Measurements from ENCODE around the gene OBSCN. TPM values are rescaled to one million over a fixed set of nuclear protein-coding genes. Genes with fewer than 3 reads are reported as not detected.

The OBSCN gene
- total and polyA plus RNA-seq, 2 of the 4 experiments (the other 2 are of a cell fraction): 4.1 to 9.5 TPM

- dilution Hi-C loops (cut with HindIII; ENCODE audit: low sequenced_read_pairs, unreplicated experiment): no loop called here
- no peak overlapping the region for H3K27ac ChIP-seq (ENCODE audit: insufficient read depth, low read length)
- no peak overlapping the region for H3K18ac ChIP-seq (ENCODE audit: low read depth, low read length)
- H2AK9ac ChIP-seq (replicated peaks; ENCODE audit: low read depth, low read length, poor library complexity): peak overlapping the region; percentile 42
- H4K20me1 ChIP-seq (ENCODE audit: insufficient read depth, low read length): no peaks in the 10 kb centered on the region
- H2BK20ac ChIP-seq (ENCODE audit: low read depth, low read length): no peak overlapping the region
- H2AK5ac ChIP-seq (ENCODE audit: low read depth, low read length): no peak overlapping the region; the same call in 1 of the 2 replicates
- BruUV-seq (replicated peaks): no TSS peak
- in situ Hi-C loops (cut with MboI; ENCODE audit: low sequenced_read_pairs): no loop called here
- no peak overlapping the region for H3K14ac ChIP-seq (replicated peaks; ENCODE audit: low read depth, low read length)
- H3K9me3 ChIP-seq (ENCODE audit: control insufficient read depth, insufficient read depth, low read length): no peaks in the 10 kb centered on the region; the same call in 1 of the 2 replicates
- DNase-seq (no peak), ATAC-seq (ENCODE audit: low read depth) (no peak)
- ChIA-PET CTCF (no interaction called here), POLR2A (ENCODE audit: unreplicated experiment) (no interaction called here)
- H2AFZ ChIP-seq (replicated peaks; ENCODE audit: low read length, poor library complexity): no peak overlapping the region
- no peaks in the 10 kb centered on the region for H3K79me1 ChIP-seq (ENCODE audit: low read depth in 1 of 2, low read length in 2 of 2)
- H2BK5ac ChIP-seq (ENCODE audit: low read depth, low read length, poor library complexity, severe bottlenecking): no peak overlapping the region
- TF ChIP-seq USF2 (IDR thresholded peaks at IDR 0.05; ENCODE audit: low read depth, low read length) (no peak), RCOR1 (IDR thresholded peaks at IDR 0.05; ENCODE audit: insufficient replicate concordance, low read length) (no peak), RFX5 (IDR thresholded peaks at IDR 0.05; ENCODE audit: low read depth, low read length) (no peak), MAZ (IDR thresholded peaks at IDR 0.05; ENCODE audit: borderline replicate concordance, low read depth, low read length) (no peak), SMC3 (IDR thresholded peaks at IDR 0.05; ENCODE audit: low read depth, low read length) (no peak), CEBPB (IDR thresholded peaks at IDR 0.05; ENCODE audit: low read depth, low read length) (no peak), NFE2L2 (IDR thresholded peaks at IDR 0.05; ENCODE audit: low read depth, low read length) (no peak), FOS (IDR thresholded peaks at IDR 0.05; ENCODE audit: low read depth, low read length) (no peak), BHLHE40 (IDR thresholded peaks at IDR 0.05; ENCODE audit: low read depth, low read length) (no peak), POLR2A (IDR thresholded peaks at IDR 0.05; ENCODE audit: low read depth, low read length) (no peak), MAFK (IDR thresholded peaks at IDR 0.05; ENCODE audit: low read depth, low read length) (no peak)
- TF ChIP-seq, protein P1, sequence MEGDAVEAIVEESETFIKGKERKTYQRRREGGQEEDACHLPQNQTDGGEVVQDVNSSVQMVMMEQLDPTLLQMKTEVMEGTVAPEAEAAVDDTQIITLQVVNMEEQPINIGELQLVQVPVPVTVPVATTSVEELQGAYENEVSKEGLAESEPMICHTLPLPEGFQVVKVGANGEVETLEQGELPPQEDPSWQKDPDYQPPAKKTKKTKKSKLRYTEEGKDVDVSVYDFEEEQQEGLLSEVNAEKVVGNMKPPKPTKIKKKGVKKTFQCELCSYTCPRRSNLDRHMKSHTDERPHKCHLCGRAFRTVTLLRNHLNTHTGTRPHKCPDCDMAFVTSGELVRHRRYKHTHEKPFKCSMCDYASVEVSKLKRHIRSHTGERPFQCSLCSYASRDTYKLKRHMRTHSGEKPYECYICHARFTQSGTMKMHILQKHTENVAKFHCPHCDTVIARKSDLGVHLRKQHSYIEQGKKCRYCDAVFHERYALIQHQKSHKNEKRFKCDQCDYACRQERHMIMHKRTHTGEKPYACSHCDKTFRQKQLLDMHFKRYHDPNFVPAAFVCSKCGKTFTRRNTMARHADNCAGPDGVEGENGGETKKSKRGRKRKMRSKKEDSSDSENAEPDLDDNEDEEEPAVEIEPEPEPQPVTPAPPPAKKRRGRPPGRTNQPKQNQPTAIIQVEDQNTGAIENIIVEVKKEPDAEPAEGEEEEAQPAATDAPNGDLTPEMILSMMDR (conservative IDR thresholded peaks at IDR 0.05; ENCODE audit: low read depth, low read length): no peak
- H3K4me2 ChIP-seq (ENCODE audit: low read depth, low read length): no peak overlapping the region
- peaks cover 8% of the 10 kb centered on the region; the same call in 1 of the 2 replicates for H3K9me1 ChIP-seq (ENCODE audit: insufficient read depth, low read length)
- H4K8ac ChIP-seq (ENCODE audit: low read depth in 2 of 2, low read length in 2 of 2): no peak overlapping the region
- H2BK120ac ChIP-seq (ENCODE audit: low read depth, low read length): no peak overlapping the region
- no peak overlapping the region for H3K56ac ChIP-seq (ENCODE audit: extremely low read depth, insufficient read depth, low read length)
- intact Hi-C loops (cut with micrococcal nuclease): loop anchor here (5.0 kb wide), 2 partner anchors 80 to 150 kb away; a partner anchor contains a TSS
- H3K36me3 ChIP-seq (ENCODE audit: control insufficient read depth, insufficient read depth, low read length): peaks cover 3% of the 10 kb centered on the region; the same call in 1 of the 2 replicates
- no peak overlapping the region for H3K4ac ChIP-seq (ENCODE audit: low read depth, low read length)
- no peak overlapping the region for H4K91ac ChIP-seq (ENCODE audit: insufficient read depth, low read depth, low read length)
- peaks cover 18% of the 10 kb centered on the region; the same call in 1 of the 2 replicates for H3K4me1 ChIP-seq (ENCODE audit: control insufficient read depth, insufficient read depth, low read length)
- H3K23ac ChIP-seq (ENCODE audit: low read depth, low read length): no peak overlapping the region
- no peak overlapping the region for H4K5ac ChIP-seq (ENCODE audit: low read depth, low read length)
- no peak overlapping the region for H3K9ac ChIP-seq (ENCODE audit: low read depth, low read length)
- WGBS, 2 experiments (ENCODE audit: extremely low coverage in 2 of 2, insufficient read length in 1 of 2): 89% methylated on average over 3 of the region's 31 CpGs; no CpG with 5 or more reads in 1 of the 2 experiments
- no peaks in the 10 kb centered on the region for H3K27me3 ChIP-seq (ENCODE audit: control insufficient read depth, insufficient read depth, low read length)
- H3K4me3 ChIP-seq (ENCODE audit: insufficient read depth, low read depth, low read length): no peak overlapping the region
- H2BK15ac ChIP-seq (ENCODE audit: low read depth, low read length): no peak overlapping the region
Measured at GRCh38 chr1:228376651-228377631, 169.1 kb downstream of the OBSCN start.
